OCI-LY3 (cell line): ENCODE data around the gene EXOC4.

Source experiments
- CTCF ChIP-seq: fragments of 200-600, 300-600 bp; sonication (generic); IDR thresholded peaks from 2 replicates; pipeline ENCODE4 v1.5.1; 2014; ENCODE audit warnings: antibody characterized with exemption, low read length, low read depth
- EZH2phosphoT487 ChIP-seq: fragments of 200-600 bp; shearing (Covaris generic); IDR thresholded peaks from 2 replicates; pipeline ENCODE4 v1.6.1; 2018; ENCODE audit warnings: antibody characterized with exemption, mixed run types, low read depth

GRCh38 chr7:134058521-134058920 lies 805.6 kb downstream of the EXOC4 start:
- TF ChIP-seq CTCF: no peak
- no peak for TF ChIP-seq EZH2phosphoT487
